ENCODE data around the gene CYP1A2. TPM values are rescaled to one million over a fixed set of nuclear protein-coding genes. Genes with fewer than 3 reads are reported as not detected.

Gene CYP1A2
- total RNA-seq, 1 experiment from 2014 or later, result not detected

GRCh38 chr15:74763416-74763815 is 14.8 kb downstream of the CYP1A2 start:
- no peaks in the 10 kb centered on the region for H3K36me3 ChIP-seq (ENCODE audit: low read depth, low read length)
- no peak overlapping the region for H3K27ac ChIP-seq (ENCODE audit: low read length)
- no peaks in the 10 kb centered on the region for H3K9me2 ChIP-seq (replicated peaks; ENCODE audit: low read length)
- H3K9me3 ChIP-seq (ENCODE audit: low read length), result no peaks in the 10 kb centered on the region
- no peaks in the 10 kb centered on the region for H4K20me1 ChIP-seq (ENCODE audit: low read length)
- H3K9ac ChIP-seq (ENCODE audit: low read length), result no peak overlapping the region
- DNase-seq, result no peak
- TF ChIP-seq CTCF (conservative IDR thresholded peaks at IDR 0.05; ENCODE audit: low read depth, low read length), result no peak
- ATAC-seq, result no peak
- POLR2A ChIA-PET (ENCODE audit: unreplicated experiment), result no interaction called here
- no peaks in the 10 kb centered on the region for H3K4me1 ChIP-seq (ENCODE audit: insufficient read depth, low read length)
- no peak overlapping the region for H2AFZ ChIP-seq (ENCODE audit: low read length)
- no peaks in the 10 kb centered on the region for H3K79me2 ChIP-seq (ENCODE audit: low read length)
- no peaks in the 10 kb centered on the region for H3F3A ChIP-seq (ENCODE audit: low read length, unreplicated experiment)
- H3K4me3 ChIP-seq (ENCODE audit: low read length), result no peak overlapping the region
- CTCF ChIA-PET, result no interaction called here
- H3K27me3 ChIP-seq (ENCODE audit: low read length), result no peaks in the 10 kb centered on the region
- intact Hi-C loops (cut with micrococcal nuclease), result no loop called here
- BruUV-seq (replicated peaks), result no TSS peak
- H3K4me2 ChIP-seq (ENCODE audit: low read length), result no peak overlapping the region

GRCh38 chr15:74767167-74768098 is 18.8 kb downstream of the CYP1A2 start:
- intact Hi-C loops (cut with micrococcal nuclease), result loop anchor here (1.0 to 5.0 kb wide), 2 partner anchors 115 to 132 kb away; no protein-coding TSS in a partner anchor
- TF ChIP-seq CTCF (conservative IDR thresholded peaks at IDR 0.05; ENCODE audit: low read depth, low read length), result no peak
- TF ChIP-seq EZH2 (IDR thresholded peaks at IDR 0.05; ENCODE audit: low read length, unreplicated experiment), result no peak
- no peak for TF ChIP-seq EZH2phosphoT487 (IDR thresholded peaks at IDR 0.05; ENCODE audit: borderline replicate concordance, low read length)
- no peaks in the 10 kb centered on the region for H3F3A ChIP-seq (ENCODE audit: low read length, unreplicated experiment)
- H3K27me3 ChIP-seq (ENCODE audit: low read length), result no peaks in the 10 kb centered on the region
- no peaks in the 10 kb centered on the region for H3K79me2 ChIP-seq (ENCODE audit: low read length)
- H3K4me1 ChIP-seq (ENCODE audit: insufficient read depth, low read length), result no peaks in the 10 kb centered on the region
- no peaks in the 10 kb centered on the region for H3K9me2 ChIP-seq (replicated peaks; ENCODE audit: low read length)
- POLR2A ChIA-PET (ENCODE audit: unreplicated experiment), result no interaction called here
- H3K27ac ChIP-seq (ENCODE audit: low read length), result no peak overlapping the region
- no peaks in the 10 kb centered on the region for H4K20me1 ChIP-seq (ENCODE audit: low read length)
- DNase-seq (no peak), ATAC-seq (no peak)
- H2AFZ ChIP-seq (ENCODE audit: low read length), result no peak overlapping the region
- CTCF ChIA-PET, result interaction anchor here (2.3 kb wide), 1 partner anchor 132 kb away, joined by 13 read pairs; no protein-coding TSS in a partner anchor
- H3K9ac ChIP-seq (ENCODE audit: low read length), result no peak overlapping the region
- no peaks in the 10 kb centered on the region for H3K9me3 ChIP-seq (ENCODE audit: low read length)
- H3K4me3 ChIP-seq (ENCODE audit: low read length), result no peak overlapping the region
- H3K4me2 ChIP-seq (ENCODE audit: low read length), result no peak overlapping the region
- H3K36me3 ChIP-seq (ENCODE audit: low read depth, low read length), result no peaks in the 10 kb centered on the region
- no TSS peak for BruUV-seq (replicated peaks)
